NT2/D1 (cell line): ENCODE data around the gene RXFP1.

ENCODE experiments used
- YY1 ChIP-seq: IDR thresholded peaks from 2 replicates; pipeline ENCODE4 v1.6.1; 2011; ENCODE audit not compliant: insufficient read length, insufficient read depth
- ZNF274 ChIP-seq: IDR thresholded peaks from 2 replicates; pipeline ENCODE4 v1.6.1; 2011; ENCODE audit warnings: mild to moderate bottlenecking, low read depth, low read length

DNA sequence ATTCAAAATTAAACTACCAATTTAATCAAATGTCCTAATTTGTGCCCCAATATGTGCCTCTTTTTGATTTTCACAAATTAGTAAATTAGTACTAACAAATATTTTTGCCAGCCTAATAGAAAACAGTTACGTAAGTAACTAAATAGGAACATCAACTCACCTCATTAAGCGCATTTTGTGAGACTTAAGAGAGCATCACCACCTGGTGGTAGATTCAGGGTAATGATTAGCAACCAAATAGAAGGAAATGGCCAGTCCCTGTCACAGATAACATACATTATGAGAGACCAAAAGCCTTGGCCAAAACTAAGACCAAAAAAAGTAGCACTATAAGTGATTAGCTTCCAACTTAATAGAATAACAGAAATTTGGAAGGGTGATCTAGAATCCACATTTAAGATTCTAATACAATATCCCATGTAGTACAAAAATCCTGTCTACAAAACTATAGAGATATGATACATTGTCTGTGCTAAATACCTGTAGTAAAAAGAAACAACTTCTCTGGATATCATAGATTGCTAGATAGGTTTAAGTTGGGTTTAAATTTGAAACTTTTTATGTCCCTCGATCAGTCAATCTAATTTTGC, 103.3 kb downstream of the RXFP1 start:
- TF ChIP-seq YY1 (no peak), ZNF274 (no peak)
